ENCODE results near the gene ZNF189.

DNA sequence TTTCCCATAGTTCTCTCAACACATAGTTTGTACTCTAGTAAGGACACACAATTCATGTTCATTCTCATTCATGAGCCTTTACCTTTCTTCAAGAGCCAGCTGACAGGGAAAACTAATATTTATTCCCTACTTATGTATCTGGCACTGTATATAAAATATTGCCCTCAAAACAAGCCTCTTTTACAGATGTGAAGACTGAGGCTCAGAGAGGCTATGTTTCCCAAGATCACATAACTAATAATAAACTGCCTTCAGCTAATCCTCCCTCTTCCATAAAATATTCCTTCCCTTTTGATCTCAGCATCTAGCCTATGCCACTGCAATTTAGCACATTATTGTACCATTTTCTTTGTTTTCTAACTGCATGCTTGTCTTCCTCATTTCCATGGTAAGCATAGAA lies 18.7 kb downstream of the ZNF189 start:
- TF ChIP-seq RAD21 (conservative IDR thresholded peaks at IDR 0.05 in 1 of 2, IDR thresholded peaks at IDR 0.05 in 1 of 2) (no peak), EP300 (IDR thresholded peaks at IDR 0.05) (no peak)

All from A549 (cell line).